HepG2 (cell line): ENCODE data around the gene CLEC3B.

ENCODE experiments used
- E2F1 ChIP-seq: sonication (generic); formaldehyde crosslinking; IDR thresholded peaks from 2 replicates; pipeline ENCODE4 v1.5.0; 2020; ENCODE audit warnings: missing genetic modification reagents
- EZH2 ChIP-seq: conservative IDR thresholded peaks from 2 replicates; pipeline ENCODE4 v1.6.1; 2012; ENCODE audit warnings: mild to moderate bottlenecking, low read depth, low read length, moderate library complexity
- NR2C2 ChIP-seq: sonication (generic); formaldehyde crosslinking; IDR thresholded peaks from 2 replicates; pipeline ENCODE4 v1.4.0; 2020; ENCODE audit warnings: missing genetic modification reagents, mild to moderate bottlenecking, moderate library complexity, borderline replicate concordance
- ZFP62 ChIP-seq: sonication (generic); formaldehyde crosslinking; IDR thresholded peaks from 2 replicates; pipeline ENCODE4 v1.4.0; 2020; ENCODE audit warnings: missing genetic modification reagents
- ZNF607 ChIP-seq: sonication (generic); formaldehyde crosslinking; IDR thresholded peaks from 2 replicates; pipeline ENCODE4 v1.5.1; 2020; ENCODE audit warnings: missing genetic modification reagents, mild to moderate bottlenecking, borderline replicate concordance
- TF ChIP-seq, protein P1 (sequence below): sonication (generic); formaldehyde crosslinking; IDR thresholded peaks from 2 replicates; pipeline ENCODE4 v1.4.0; 2020; ENCODE audit warnings: missing genetic modification reagents, mild to moderate bottlenecking, borderline replicate concordance

GRCh38 chr3:45037720-45038455, 11.8 kb downstream of the CLEC3B start:
- TF ChIP-seq NR2C2 (CRISPR knock-in tag) (no peak), EZH2 (no peak), E2F1 (CRISPR knock-in tag) (no peak), ZNF607 (CRISPR knock-in tag) (no peak), ZFP62 (no peak)
- TF ChIP-seq, protein P1, sequence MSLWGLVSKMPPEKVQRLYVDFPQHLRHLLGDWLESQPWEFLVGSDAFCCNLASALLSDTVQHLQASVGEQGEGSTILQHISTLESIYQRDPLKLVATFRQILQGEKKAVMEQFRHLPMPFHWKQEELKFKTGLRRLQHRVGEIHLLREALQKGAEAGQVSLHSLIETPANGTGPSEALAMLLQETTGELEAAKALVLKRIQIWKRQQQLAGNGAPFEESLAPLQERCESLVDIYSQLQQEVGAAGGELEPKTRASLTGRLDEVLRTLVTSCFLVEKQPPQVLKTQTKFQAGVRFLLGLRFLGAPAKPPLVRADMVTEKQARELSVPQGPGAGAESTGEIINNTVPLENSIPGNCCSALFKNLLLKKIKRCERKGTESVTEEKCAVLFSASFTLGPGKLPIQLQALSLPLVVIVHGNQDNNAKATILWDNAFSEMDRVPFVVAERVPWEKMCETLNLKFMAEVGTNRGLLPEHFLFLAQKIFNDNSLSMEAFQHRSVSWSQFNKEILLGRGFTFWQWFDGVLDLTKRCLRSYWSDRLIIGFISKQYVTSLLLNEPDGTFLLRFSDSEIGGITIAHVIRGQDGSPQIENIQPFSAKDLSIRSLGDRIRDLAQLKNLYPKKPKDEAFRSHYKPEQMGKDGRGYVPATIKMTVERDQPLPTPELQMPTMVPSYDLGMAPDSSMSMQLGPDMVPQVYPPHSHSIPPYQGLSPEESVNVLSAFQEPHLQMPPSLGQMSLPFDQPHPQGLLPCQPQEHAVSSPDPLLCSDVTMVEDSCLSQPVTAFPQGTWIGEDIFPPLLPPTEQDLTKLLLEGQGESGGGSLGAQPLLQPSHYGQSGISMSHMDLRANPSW (CRISPR knock-in tag) = no peak
